Stimulated activated CD8-positive, alpha-beta memory T cell treated with anti-CD3 and anti-CD28 coated beads, Interleukin-7, amount 100 ng/mL, for 48 hours (primary cell): Measurements from ENCODE around the gene TMEM61.
A peak's percentile ranks its signal among the peaks of the same experiment; 100 is the strongest.
"Not testable (repeated sequence)": the region's sequence is repeated elsewhere in the genome, so short reads cannot be mapped to it uniquely, and the experiment has no call there.

Experiments used
- DNase-seq, 2 donors: peaks; one replicate each; pipeline ENCODE4 v3.0.0-alpha.2; 2020; ENCODE audit warnings: low read depth in 1 of 2; ENCODE audit errors: extremely low read depth in 1 of 2

Gene TMEM61

DNA sequence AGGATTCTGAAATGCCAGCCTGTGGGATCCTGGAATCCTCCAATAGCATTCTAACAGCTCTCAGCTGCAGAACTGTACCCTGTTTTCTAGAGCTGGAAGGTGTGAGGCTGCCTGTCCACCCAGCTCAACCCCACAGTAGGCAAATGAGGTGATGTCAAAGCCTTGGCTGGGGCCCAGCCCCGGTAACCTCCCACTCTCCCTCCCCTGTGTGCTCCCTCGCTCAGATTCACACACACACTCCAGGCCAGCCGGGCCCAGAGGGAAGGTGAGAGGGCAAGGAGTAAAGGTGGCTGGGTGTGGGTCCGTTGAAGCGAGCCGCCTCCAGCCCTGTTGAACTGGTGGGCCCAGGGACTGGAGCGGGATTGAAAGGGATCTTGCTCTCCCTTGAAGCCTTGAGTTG, 18.2 kb downstream of the TMEM61 start, which contains the start of gene BSND:
BSND (plus strand) TSS at position 257 of the 400 bp plus-strand sequence. CDS start 254 bp downstream, outside the sequence.
- no peak for DNase-seq

DNA sequence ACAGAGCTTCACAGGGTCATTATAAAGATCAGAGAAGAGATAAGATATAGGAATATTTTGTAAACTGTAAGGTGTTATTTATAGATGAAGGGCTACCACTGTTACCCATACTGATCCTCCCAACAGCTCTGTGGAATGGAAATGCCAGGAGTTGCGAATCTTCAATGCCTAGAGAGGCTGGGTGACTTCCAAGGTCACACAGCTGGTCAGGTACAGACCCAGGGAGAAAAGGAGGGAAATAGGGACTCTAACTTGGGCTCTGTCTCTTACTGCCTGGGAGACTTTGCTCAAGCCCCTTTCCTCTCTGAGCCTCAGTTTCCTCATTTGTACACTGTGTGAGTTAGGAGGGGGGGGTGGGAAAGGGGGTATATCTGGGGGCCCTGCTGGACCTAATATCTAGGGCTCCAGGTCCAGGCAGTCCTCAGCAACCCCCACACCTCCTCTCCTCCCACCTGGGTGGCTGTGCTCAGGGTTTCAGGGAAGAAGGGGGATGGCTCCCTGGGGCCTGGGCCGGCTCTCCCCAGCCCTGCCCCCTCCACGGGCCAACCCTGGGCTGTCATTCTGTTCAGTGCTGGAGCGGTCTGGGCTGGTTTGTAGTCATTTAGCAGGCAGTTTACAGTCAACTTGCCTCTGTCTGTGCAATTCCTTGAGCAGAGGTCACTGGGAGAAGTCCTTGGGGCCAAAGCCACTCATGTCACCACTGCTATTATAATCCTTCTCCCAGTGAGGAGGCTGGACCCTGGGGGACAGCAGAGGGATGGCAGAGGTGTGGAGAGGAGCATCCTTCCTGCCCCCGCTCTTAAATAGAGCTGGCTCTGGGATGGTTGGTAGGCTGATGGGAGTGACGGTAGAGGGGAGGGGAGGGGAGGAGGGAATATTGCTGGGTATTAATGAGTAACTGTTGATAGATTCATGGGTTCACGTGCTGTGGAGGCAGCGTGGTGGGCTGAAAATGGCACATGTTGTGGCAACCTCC, 20.0 kb downstream of the TMEM61 start:
- DNase-seq, result no peak

GRCh38 chr1:55001311-55001710, 20.9 kb downstream of the TMEM61 start:
- no peak for DNase-seq

GRCh38 chr1:55002686-55003085, 22.3 kb downstream of the TMEM61 start:
- no peak for DNase-seq

DNA sequence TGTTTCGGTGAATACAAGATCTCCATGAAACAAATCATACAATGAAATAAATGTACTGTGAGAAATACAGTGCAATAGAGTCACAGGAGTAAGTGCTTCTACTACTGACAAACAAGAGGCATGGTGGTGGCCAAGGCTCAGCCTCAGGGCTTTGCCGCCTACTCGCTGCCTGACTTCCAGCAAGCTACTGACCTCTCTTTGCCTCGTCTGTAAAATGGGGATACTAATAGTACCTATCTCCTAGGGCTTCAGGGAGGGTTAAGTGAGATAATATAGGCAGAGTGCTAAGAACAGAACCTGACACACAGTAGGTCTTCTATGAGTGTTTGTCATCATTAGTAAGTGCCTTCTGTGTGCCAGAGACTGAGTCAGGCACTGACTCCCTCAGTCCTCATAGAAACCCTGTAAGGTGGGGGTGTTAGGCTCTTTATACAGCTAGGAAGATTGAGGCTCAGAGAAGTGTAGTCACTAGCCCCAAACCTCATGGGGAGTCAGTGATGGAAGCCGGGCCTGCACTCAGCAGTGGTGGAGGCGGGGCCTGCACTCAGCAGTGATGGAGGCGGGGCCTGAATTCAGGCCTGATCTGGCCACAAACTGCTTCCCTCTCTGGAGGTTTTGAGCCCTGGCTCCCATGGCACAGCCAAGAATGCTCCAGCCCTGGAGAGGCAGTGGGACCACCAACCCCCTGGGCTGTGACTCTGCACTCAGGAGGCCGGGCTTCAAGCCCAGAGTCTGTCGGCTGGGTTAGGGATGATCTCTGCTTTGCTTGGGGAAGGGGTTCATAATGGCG, 25.1 kb downstream of the TMEM61 start:
- no peak for DNase-seq

DNA sequence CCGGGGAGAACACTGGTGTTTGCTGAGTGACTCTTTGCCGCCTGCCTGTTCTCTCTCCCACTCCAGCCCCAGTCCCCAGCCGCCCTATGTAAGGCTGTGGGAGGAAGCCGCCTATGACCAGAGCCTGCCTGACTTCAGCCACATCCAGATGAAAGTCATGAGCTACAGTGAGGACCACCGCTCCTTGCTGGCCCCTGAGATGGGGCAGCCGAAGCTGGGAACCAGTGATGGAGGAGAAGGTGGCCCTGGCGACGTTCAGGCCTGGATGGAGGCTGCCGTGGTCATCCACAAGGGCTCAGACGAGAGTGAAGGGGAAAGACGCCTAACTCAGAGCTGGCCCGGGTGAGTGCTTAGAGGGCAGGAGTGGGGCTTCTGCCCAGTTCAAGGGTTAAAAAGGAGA, 26.5 kb downstream of the TMEM61 start:
- no peak for DNase-seq

DNA sequence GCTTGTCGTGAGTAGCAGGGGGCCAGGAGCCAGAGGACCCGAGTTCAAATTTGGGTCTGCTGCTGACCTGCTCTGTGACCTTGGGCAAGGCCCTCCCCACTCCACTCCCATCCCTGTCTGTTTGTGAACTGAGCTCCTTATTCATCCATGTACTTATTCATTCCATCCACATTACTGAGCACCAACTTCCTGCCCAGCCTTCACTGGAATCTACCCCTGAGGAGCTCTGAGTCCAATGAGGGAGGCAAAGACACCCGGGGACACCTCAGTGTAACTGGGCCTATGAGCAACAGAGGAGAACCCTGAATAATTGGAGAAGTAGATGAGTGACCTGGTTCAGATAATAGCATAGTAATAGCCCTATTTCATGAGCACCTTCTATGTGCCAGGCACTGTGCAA, 27.2 kb downstream of the TMEM61 start:
- DNase-seq, result no peak

DNA sequence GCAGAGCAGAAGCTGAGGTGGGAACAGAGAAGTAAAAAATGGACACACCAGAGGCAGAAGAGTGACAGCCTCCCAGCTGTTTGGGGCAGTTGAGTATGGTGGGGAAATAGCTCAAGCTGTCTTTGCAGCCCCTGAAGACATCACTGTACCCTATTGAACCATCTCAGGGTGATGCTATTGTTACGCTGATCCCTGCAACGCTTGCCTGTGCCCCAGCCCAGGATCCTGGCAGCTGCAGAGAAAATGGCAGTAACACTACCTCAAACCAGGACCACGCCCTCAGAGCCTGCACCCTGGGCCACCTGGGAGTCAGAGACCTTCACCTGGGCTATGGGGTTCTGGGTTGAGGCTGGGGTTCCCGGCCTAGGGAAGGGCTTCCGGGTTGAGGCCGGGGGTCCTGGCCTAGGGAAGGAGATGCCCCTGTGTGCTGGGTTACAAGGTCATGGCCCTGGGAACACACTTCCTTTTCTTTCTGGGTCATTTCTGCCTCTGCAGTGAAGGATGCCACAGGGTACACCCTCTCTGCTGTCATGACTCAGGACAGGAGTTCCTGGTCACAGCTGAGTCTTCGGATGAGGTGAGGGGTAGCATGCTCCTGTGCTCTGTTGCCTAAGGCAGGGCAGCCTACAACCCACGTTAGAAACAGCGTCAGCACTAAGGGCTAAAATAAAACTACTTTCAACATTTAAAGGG, 29.9 kb downstream of the TMEM61 start:
- DNase-seq, result no peak

DNA sequence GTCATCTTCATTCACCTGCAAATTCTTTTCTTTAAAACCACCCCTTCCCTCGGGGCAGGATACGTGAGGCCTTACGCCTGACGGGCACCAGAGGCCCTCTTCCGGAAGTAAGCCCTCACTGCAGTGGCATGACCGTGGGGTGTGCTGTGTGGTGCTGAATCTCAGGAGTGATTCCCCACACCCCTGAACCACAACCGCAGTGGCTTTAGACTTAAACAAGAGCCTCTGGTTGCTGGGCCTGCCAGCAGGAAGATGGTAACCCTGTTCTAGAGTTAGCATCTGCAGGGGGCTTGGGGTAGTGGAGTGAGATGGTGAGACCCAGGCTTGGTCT, 30.4 kb downstream of the TMEM61 start:
- DNase-seq, result no peak

DNA sequence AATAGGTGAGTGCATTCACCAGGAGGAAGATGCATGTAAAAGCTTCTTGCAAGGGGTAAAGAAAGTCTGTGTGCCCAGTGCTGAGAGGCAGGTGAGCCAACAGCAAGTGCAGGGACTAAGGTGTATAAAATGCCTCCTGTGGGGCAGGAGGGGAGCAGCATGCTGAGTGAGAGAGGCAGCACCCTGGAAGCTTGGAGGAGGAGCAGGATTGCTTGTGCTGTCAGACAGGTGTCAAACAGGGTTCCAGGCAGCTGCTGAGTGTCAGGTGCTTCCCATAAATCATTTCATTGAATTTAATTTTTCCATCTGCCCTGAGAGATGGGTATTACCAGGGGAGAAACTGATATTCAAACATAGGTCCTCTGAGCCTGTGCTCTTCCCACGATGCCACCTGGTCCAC, 32.2 kb downstream of the TMEM61 start:
- DNase-seq, result no peak

DNA sequence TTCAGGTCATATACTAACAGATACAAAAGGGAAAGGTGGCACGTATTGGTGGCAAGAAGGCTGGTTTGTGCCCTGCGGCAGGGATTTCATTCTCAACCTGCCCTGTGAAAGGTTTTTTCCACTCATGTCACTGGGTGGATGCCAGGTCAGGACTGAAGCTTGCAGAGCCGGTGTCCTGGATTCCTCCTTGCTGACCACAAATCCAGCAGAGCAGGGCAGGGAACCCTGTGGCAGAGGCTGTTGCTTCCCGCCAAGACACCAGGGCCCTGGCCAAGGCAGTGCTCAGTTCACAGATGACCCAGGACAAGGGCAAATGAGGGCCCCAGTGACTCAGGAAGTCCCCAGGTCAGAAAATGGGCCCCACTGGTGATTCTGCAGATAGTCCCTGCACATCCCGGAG, 34.7 kb downstream of the TMEM61 start:
- no peak for DNase-seq

DNA sequence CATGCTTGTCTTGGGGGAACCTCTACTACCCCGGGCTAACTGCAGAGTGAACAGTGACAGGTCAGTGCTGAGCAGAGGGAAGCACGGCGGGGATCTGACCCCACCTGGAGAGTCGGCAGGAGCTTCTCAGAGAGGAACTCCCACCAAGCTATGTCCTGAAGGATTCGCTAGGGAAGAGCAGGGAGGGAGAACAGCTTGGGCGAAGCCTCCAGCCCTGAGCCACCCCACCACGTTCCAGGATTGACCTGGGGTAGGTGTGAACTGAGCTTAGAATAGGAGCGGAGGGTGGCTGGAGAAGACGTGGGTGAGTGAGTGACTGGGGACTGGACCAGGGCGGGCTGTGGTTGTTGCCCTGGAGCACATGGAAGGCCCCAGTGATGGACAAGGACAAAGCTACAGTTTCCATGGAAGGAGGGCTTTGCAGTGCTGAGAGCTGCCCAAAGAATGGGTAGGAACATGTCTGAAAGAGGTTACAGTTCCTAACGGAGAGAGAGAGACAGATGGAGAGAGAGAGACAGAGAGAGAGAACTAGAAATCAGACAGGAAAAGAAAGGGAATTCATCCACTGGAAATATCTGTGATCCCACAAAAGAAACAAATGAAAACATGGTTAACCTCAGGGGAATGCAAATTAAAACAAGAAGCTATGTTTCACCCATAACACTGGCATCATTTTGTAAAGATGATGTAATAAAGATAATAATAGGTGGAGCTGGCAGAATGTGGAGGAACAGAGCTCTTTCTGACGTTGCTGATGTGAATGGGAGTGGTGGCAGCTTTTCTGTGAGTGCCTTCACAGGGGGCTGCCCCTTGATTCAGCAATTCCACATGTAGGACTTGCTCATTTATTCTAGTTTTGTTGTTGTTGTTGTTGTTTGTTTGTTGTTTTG, 35.5 kb downstream of the TMEM61 start:
- DNase-seq, result no peak

DNA sequence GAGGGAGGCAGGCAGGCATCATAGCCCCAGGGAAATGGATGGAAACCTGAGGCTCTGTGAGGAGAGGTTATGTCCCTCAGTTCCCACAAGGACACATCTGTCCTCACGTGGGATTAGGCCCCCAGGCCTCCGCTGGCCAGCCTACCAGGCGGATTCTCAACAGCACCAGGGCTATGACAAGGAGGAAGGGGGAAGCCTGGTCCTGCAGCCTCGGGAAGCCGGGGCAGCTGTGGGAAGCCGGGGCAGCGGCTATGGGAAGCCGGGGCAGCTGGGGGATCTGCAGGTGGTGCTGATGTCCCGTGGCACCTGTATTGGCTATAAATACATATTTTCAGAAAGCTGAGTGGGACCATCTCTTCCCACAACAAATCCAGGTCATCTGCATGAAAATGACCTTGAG, 38.0 kb downstream of the TMEM61 start:
- no peak for DNase-seq

DNA sequence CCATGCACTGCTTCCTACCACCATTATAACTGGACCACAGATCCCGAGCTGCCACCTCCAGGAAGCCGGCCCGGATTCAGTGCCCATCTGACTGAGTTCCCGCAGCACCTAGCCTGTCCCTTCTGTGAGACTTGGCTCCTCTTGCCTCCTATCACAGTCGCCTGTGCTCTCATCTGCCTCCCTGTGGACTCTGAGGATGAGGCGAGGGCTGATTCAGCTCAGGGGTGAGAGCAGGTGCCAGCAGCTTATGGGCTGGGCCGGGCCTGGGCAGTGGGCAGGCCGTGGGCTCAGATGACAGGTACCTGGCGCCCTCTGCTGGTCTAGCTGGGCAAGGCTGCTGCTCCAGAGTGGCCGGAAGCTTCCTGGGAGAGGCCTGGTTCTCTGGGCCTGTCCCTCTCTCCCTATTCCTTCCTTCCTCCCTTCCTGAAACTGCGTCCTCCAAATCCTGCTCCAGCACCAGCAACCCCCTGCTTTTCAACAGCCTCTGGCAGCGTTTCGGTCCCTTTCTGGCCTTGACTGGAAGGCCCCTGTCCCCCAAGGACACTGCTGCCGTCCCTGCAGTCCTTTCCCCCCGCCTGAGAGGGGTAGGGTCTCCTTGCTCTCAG, 41.6 kb downstream of the TMEM61 start:
- DNase-seq, result peak; percentile 34 to 56

DNA sequence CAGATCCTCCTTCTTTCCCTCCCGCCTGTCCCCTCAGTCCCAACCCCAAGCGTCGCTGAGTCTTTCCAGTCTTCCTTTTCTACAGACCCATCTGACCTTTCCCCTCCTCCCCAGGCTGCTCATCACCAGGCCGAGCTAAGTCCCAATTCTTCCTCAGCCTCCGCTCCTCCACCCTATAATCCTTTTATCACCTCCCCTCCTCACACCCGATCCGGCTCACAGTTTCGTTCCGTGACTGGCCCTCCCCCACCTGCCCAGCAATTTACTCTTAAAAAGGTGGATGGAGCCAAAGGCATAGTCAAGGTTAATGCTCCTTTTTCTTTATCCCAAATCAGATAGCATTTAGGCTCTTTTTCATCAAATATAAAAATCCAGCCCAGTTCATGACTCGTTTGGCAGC, 43.7 kb downstream of the TMEM61 start:
- not testable (repeated sequence) for DNase-seq

DNA sequence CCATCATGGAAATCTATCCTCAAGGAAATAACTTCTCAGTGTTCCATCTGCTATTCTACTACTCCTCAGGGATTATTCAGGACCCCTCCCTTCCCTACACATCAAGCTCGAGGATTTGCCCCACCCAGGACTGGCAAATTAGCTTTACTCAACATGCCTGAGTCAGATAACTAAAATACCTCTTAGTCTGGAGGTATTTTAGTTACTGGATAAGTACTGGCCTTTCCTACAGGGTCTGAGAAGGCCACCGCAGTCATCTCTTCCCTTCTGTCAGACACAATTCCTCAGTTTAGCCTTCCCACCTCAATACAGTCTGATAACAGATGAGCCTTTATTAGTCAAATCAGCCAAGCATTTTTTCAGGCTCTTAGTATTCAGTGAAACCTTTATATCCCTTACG, 46.3 kb downstream of the TMEM61 start:
- not testable (repeated sequence) for DNase-seq

GRCh38 chr1:55031098-55031497, 50.7 kb downstream of the TMEM61 start:
- not testable (repeated sequence) for DNase-seq

DNA sequence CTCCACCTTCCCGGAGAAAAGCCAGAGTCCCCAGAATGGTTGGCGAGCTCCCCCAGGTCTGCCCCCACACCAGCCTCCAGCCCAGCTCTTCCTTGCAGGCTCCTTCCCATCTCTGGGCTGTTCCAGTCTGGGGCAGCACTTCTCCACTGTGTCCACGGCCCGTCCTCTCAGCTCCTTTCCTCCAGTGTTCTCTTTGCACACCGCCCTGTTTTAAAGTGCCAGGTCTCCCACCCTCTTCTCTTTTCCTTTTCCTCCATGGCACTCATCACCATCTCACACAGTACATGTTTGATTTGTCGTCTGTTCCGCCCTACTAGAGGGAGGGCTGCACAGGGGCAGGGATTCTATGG, 52.8 kb downstream of the TMEM61 start:
- DNase-seq, result no peak

DNA sequence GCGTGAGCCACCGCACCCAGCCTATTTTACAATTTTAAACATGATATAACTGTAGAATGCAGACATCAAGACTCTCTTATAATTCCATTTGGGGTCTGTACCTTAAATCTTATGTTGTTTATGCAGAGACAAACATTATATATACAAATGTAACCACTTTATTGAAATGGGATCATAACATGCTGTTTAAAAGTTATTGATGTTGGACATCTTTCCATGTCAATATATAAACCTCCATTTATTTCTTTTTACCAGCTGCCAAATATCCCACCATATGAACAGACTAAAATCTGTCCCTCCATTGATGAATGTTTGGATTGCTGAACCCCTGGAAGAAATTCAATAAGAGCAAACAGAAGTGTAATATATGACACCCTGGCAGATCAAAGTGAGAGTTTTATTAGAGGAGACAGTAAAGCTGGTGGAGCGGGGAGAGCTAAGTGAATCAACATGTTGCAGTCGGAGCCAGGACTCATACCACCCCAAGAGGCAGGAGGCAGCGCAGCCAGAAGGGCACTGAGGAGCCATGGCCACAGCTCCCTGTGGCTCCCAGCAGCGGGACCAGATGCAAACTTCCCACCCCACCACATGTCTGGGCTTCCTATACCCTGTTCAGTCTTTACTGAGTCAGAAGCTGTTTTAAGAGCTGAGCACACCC, 54.2 kb downstream of the TMEM61 start:
- no peak for DNase-seq
